Stimulated activated CD4-positive, alpha-beta T cell treated with anti-CD3 and anti-CD28 coated beads, Interleukin-4, amount 100 ng/mL, for 24 hours (primary cell): ENCODE measurements around the gene FCMR.

Source experiments
- DNase-seq: peaks from one replicate; pipeline ENCODE4 v3.0.0-alpha.2; 2020

Gene FCMR, protein sequence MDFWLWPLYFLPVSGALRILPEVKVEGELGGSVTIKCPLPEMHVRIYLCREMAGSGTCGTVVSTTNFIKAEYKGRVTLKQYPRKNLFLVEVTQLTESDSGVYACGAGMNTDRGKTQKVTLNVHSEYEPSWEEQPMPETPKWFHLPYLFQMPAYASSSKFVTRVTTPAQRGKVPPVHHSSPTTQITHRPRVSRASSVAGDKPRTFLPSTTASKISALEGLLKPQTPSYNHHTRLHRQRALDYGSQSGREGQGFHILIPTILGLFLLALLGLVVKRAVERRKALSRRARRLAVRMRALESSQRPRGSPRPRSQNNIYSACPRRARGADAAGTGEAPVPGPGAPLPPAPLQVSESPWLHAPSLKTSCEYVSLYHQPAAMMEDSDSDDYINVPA

DNA sequence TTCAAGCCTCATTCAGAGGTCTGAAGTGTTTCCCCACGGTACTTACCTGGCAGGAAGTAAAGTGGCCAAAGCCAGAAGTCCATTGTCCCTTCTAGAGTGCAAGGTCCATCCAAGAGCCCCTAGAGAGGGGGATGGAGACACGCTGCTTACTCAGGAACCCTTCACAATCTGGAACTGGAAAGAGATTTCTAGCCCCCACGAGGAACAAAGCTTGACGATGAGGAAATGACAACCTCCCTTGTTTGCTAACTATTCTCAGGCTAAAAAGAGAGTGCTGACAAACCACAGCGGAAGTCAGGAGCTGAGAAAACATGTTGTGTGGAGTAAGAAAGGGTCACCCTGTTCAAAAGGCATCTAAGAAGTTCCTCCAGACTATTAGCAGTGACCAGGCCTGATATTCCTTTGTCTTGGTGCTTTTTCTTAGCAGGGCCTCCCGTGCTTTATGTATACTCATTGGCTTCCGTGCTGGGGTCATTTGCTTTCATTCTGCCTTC is at the start of gene FCMR:
Gene FCMR (minus strand): TSS at position 170 of the 494 bp plus-strand sequence. CDS start 87 bp downstream, at position 83.
- DNase-seq, result peak; percentile 47

DNA sequence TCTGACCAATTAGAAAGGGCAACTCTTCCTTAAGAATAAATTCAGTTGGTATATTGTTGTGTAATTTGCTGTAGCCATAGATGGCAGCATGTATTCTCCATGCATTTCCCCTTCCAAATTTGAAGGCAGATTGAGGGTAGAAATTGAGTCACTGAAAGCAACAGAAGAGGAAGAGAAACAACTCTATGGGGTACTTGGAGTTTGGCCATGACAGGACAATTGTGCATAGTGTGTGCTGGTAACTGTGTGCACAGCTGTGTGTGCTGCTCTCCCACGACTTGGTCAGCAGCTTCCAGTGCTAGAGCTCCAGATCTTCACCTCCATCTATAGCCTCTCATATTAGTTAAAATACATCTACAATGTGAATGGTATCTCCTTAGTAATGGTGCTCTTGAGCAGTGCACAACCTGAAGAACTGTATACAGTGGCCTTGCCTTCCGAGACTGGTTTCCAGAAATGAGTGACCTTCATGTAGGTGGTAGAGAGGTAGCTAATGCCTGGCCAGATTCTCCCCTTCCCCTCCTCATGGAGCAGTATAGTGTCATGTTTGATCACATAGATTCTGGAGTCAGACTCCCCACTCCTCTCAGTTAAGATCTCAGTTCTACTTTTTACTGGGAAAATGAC is 49.4 kb upstream of the FCMR start:
- DNase-seq, result no peak

DNA sequence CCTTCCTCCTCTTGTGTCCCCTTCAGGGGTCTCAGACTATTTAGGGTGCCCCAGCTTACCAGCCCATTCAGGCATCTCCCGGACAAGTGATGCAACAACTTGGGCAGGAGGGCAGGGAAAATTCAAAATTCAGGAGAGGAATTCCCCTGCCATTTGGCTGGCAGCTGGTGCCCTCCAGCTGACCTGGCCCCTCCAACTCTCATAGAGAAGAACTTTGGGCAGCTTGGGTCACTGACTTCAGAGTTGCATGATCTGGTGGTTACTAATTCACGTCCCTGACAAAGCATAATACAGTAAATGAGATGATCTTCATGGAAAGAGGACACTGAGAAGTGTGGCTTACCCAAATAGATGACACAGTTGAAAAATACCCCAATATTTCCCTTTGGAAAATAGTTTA is 48.7 kb upstream of the FCMR start, which contains the start of gene FCAMR:
Gene FCAMR (minus strand): TSS at position 15 of the 400 bp plus-strand sequence. CDS start 335 bp downstream, outside the sequence.
- DNase-seq, result no peak

DNA sequence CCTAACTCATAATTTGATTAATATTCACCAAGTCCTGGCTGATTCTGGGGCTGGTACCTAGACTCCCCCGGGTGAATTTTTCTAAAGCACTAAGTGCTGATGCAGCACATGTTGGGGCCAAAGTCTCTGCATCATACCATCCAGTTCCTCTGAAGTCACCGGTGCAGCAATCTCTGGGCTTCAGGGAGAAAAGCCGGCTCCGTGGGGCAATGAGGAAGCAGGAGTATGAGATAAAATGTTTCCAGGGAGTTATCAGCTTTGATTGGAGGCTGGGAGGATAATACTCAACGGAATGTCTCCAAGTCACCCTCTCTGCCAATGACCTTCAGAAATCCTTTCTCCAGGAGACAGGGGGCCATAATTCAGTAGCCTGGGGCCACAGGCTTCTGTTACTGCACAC is 47.3 kb upstream of the FCMR start:
- no peak for DNase-seq

DNA sequence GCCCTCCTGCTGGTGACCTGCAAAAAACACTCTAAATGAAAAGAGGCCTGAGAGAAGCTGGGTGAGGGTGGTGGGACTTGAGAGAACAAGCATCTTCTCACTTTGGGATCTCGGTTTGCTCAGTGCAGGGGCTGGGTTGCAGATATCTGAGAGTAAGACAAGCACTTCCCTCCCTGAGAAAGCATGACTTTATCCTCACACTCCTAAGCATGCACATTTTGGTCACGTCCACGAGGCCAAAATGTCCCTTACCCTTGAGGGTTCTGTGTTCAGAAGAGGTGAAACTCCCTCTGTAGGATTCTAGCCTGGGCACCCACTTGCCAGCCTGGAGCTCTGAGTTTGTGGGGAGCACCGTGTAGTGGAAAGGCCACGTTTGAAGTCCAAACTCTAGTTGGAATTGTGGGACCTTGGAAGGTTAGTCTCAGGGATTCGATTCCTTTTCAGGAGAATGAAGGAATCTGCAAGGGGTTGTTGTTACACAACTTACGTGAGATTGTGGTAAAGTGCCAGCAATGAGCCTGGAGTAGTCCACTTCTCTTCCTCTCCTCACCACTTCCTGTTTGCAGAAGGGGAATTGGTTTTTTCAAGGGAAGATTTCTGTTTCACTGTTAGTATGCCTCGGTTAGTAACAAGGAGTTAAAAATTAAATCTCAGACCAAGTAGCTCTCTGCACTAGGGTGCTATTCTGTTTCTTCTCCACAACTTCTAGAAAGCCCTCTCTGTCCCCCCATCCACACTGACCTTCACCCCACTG is 45.5 kb upstream of the FCMR start:
- DNase-seq, result no peak

DNA sequence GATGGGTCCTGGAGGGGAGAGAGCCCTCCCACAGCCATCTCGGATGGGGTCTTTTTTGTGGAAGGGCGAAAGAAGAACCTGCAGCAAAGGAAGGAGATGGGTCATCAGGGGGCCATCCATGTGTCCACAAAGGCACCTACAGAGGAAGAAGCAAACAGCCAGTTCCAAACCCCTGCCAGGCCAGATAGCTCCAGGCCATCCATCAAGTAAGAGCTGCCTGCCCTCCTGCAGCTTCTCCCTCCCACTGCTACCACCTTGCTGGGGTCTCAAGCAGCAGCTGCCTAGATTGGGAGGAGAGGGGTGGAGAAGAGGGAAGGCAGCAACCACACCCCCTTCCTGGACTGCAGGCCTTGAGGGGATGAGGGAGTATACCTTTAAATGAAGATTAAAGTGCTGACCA is 44.0 kb upstream of the FCMR start:
- DNase-seq, result no peak

DNA sequence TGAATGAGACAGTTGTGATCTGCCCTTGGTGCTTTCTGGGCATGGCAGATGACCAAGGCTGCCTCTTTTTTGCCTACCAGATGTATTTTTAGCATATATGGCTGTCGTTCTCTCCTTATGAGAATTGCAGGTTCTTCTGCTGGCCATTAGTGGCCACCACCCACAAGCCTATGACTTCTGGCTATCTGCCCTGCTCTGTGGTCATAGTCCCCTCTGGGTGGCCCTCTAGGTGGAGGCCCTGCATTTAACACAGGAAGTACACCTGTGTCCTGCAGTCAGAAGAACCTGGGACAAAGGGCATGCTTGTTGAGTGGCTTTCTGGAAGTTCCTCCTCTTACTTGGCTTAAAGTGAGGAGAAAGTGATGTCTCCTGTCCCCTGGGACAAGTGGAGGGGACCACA is 42.0 kb upstream of the FCMR start:
- DNase-seq, result no peak

DNA sequence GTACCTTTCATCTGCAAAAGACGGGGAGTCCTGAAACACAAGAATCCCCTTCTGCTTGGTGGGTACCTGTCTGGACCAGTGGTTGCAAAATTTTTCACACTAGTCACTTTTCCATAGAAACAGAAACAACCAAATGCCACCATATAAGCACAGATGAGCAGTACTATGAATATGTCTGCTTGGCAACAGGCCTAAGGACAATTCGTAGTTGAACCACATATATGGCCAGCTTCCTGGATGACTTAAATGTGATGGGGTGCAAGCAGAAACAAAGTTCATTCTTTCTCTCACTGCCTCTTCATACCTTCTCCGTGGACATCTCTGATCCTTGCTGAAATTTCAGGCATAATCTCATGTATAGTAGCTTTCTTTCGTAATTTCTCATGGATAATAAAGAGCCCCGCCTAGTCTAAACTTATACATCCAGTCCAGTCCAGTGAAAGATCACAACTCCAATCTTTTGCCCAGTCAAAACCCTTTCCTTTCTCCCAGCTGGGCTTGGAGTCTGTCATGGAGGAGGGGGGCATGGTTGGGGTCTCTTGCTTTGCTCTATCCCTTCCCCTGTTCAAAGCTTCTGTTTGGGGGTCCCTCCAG is 41.5 kb upstream of the FCMR start:
- no peak for DNase-seq

DNA sequence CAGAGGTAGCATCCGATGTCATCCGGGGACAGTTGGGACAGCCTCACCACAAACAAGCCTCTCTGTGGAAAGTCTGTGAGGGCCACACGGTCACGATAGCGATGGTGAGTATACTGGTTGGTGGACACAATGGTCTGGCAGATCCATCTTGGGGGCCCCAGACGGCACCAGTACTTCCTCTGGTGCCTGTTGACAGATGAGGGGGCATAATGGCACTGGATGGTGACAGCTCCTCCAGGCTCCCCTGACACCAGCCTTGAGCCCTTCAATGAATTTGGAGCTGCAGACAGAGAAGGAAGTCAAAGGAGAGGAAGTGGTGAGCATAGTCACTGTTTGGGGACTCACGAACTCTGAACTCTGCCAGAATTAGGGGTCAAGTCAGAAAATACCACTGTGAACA is 40.5 kb upstream of the FCMR start:
- DNase-seq, result no peak

DNA sequence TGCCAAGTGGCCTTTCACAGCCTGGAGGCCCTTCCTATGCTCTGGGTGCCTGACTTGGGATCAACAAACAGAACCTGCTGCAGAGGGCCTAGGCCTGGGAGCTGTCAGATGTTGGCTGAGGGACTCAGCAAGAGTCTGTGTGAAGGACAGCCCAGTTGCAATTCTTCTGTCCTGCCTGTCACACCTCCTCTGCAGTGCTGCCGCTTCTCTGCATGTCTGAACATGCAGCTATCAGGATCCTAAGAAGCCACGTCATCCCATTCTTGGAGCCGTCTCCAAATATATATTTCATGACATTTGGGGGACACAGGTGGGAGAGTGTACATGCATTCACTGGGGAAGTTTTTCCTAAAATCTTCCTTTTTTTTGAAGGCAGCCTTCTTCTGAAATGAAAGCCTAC is 39.9 kb upstream of the FCMR start:
- DNase-seq, result no peak

DNA sequence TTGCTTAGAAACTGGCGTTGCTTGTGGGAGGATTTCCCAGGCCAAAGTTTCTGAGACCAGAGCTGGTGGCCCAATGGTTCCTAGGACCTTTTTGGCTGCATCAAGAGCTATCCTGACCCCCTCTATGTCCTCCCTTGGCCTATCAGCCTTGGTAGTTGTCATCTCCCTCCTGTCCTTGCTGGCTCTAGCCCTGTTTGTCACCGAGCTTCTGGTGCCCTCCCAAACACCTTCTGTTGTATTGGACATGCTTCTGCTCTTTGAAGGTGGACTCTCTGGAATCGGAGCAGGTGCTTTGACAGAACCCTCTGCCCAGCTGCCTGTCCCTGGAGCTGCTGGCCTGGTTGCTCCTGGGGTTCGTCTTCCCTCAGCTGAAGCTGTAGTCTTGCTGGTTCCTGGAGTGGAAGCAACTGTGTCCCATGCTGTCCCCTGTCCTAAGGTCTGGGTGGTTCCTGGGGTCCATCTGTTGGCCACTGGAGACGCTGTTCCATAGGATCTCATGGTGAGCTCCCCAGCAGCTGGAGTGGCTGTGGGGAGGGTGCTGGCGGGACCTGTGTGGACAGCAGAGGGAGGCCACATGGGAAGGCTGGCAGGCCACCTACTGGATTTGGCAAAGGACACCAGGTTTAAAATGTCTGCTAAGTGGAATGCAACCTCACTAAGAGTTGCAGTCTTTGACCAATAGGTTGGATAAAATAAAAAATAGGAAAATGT is 39.1 kb upstream of the FCMR start:
- no peak for DNase-seq

DNA sequence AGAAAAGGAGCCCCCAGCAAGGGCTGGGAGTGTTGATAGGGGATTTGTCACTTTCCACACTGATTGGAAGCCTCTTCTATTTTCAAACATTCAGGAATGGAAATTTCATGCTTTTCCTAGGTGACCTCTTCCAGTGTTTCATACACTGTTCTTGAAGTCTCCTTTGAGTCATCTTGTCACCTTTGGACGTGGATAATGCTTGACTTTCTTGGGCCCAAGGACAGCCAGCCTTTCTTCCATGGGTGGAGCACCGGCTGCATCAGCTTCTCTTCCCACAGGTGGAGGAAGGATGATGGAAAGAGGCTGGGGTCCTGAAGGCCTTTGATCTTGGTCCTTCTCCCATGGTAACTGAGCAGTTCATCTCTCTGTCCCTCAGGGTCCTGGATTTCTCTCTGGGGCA is 36.4 kb upstream of the FCMR start:
- DNase-seq, result no peak

DNA sequence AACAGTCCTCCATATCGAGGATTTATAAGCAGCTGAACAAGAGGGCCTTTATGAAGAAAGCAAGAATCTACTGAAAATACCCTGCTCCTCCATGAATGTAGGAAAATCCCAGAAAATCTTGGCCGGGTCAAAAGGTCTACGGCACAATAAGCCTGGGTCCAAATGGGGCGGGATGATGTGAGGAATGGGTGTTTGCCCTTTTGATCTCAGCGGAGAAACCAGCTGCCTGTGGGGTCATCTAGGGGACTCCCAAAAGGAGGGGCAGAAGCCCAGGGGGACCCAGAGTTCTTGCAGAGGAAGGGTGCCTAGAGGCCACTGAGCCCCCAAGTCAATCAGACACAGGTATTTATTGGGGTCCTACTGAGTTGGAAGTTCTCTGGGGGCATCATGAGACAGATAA is 35.9 kb upstream of the FCMR start:
- no peak for DNase-seq

DNA sequence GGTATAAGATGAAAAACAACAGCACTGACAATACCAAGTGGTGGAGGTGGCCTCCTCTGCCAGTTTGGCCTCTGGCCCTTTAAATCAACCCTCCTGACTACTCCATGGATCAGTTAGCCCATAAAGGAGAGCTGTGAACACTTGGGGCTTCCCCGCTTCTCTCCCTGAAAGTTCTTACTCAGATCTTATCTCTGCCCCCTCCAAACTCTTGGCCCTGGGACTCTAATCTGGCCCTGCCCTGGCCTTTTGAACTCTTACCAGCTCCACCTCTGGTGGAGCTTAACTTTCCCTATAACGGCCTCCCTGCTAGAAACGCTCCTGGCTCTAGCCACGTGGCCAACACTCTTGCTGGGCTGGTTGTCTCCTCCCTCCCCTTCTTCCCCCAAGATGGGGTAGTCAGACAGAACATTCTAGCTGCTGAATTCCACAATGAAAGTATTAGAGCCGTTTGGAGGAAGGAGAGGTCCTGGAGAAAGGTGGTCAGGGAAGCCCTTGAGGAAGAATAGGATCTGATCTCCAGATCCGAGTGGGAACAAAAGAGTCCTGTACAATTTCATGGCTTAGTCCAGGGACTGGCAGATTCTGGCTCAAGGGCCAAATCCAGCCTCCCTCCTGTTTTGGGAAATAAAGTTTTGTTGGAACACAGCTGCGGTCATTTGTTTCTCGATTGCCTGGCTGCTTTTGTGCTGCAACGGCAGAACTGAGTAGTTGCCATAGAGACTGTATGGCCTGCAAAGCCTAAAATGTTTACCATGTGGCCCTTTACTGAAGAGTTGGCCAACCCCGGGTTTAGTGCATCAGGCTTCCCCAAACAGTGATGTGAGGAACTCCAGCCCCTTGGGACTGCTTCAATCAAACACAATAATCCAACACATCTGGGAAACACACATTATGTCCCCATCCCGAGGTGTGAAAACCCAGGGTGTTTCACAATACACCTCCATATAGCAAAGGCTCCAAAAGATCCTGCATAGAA is 34.0 kb upstream of the FCMR start:
- no peak for DNase-seq

DNA sequence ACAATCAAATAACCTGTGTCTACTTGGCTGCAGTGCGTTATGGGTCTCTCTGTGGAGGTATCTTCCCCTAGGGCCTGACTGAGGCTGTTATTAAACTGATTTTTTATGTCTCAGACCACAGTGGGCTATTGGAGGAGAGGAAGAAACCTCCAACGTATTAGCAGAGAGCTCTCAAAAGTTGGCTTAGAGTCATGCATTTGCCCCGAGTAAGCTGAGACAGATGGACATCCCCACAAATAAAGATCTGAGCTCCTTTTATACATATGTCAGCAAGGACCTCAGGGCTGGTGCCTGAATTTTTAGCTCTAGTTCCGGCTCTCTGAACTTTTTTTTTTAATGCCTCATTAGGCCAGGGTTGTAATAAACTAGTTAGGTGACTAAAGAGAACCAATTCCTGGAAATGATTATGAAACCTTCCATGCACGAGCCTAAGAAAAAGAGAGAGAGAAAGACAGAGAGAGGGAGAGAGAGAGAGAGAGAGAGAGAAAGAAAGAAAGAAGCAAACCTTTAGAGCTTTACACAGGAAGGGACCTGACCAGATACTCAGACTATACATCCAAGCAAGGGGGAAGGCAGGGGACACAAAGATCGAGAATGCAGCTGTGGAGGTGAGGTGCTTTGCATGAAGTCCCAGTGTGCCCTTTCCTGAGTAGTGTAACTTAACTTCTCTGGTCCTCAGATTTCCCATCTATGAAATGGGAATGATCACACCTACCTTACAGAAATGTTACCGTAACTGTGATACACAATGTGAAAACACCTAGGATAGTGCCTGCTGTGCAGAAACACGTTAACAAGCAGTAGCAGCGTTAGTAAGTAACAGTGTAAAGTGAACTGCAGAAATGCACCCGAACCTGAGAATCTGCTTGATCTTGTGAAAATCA is 33.0 kb upstream of the FCMR start:
- DNase-seq, result no peak

DNA sequence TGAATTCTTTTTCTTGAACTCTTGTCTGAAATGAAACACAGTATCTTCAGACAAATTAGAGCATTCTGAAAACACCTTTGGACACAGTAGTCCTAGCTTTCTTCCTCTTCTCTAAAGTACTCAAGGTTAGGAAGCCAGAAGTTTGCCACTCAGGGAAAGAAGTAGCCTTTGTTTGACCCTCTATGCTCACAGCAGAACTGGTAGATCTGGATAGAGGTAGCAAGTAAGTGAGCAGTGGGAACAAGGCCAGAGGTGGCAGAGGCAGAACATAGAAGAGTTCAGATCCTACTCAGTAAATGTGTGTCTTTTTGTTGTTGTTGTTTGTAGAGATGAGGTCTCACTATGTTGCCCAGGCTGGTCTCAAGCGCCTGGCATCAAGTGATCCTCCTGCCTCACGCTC is 31.9 kb upstream of the FCMR start:
- DNase-seq, result no peak

DNA sequence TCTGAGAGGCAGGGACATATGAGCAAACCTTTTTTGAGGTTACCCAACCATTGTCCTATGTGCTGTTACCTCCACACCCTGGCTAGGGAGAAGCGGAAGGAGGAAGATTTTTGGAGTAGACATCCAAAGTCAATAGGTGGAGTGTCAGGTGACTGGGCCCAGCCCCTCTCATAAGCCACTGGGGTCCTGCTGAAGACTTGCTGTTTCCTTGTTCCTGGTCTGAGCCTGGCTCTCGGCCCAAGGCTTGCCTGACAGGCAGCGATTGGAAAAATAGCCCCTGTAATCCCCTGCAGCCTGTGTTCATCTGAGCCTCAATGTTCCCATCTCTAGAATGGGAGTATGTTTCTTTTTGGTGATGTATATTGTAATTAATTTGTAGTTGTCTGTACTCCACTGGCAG is 31.4 kb upstream of the FCMR start:
- no peak for DNase-seq

DNA sequence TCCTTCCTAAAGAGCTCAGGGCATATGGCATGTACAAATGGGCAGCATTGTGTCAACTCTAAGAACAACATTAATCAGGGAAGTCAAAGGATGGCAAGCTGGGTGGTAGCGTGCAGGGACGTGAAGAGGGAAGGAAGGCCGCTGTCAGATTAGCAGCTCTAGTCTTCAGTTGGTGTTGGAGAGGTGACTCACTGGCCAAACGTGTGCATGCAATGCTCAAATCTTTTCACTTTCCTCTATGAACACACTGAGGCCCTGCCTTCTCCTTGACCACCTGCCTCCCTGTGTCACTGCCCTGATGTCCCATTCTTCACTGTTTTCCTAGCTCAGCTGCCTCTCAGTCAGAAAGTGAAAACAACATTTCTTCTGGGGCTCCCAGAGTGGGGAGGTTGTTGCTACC is 30.4 kb upstream of the FCMR start:
- DNase-seq, result no peak

DNA sequence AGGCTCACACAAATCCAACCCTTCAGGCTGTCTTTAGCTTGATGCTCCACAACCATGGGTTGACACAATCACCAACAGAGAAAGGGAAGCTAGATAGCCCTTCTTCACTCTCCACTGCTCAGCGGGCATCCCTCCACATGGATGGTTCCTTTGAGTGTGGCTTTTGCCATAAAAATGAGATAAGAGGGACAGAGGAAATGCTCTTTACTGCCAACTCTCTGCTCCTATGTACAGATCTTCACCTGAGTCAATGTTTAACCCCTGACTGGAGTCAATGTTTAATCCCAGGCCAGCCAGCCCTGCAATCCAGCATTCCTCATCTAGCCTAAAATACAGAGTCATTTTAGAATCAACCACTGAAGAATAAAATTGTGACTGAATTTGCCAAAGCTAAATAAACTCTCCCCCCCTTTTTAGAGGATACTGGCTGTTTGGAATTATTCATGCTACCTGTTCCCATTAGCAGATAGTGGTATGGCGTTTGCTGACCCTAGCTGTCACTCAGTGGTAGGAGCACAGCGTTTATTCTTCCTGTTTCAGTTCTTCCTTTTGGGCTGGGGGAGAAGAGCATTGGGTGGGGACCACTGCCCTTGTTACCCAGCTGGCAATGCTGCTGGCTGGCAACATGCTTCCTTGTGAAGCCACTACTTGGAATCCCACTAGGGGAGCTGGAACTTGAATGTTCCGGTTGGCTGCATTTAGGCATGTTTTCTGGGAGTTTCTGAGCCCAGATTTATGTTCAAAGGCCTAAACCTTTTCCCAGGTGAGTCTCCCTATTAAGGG is 29.8 kb upstream of the FCMR start:
- DNase-seq, result no peak
